Bronchial epithelial cell (primary cell): Measurements from ENCODE around the gene PARP8. TPM values are rescaled to one million over a fixed set of nuclear protein-coding genes. Genes with fewer than 3 reads are reported as not detected.
A peak's percentile ranks its signal among the peaks of the same experiment; 100 is the strongest.

Experiments used
- DNase-seq: peaks from one replicate; pipeline ENCODE4 v3.0.0-alpha.2; 2010; ENCODE audit warnings: low read depth
- FAIRE-seq: peaks from 2 replicates; lab custom pipeline; 2011; peaks lifted over from hg19 to GRCh38; lab: Jason Lieb, UNC
- H3K27me3 ChIP-seq: 2 replicates; pipeline ENCODE4 v1.5.1; 2011; ENCODE audit warnings: low read length; ENCODE audit not compliant: control insufficient read depth, insufficient read depth
- H3K36me3 ChIP-seq: 2 replicates; pipeline ENCODE4 v1.5.1; 2011; ENCODE audit warnings: low read length; ENCODE audit not compliant: control insufficient read depth, insufficient read depth
- H3K4me3 ChIP-seq: 2 replicates; pipeline ENCODE4 v1.5.1; 2011; ENCODE audit warnings: mild to moderate bottlenecking, low read depth, low read length, control low read depth
- total RNA-seq: library from RNA; depleted of rRNA; stranded (reverse); fragments of >200 nt; gene quantifications from 2 replicates; pipeline ENCODE4 v1.2.1, GENCODE V29; 2014
- TF ChIP-seq, protein P1 (sequence below): IDR thresholded peaks from 2 replicates; pipeline ENCODE4 v1.5.1; 2011; ENCODE audit warnings: mild to moderate bottlenecking, moderate library complexity, low read length, control low read depth, inconsistent platforms; ENCODE audit not compliant: insufficient read depth, severe bottlenecking

Gene PARP8
- total RNA-seq, 1 donor from 2014 or later, result 14.5 TPM

GRCh38 chr5:50697739-50698138 is 31.3 kb downstream of the PARP8 start:
- FAIRE-seq (no peak), DNase-seq (no peak)
- Histone ChIP-seq H3K36me3 (no peaks in the 10 kb centered on the region), H3K27me3 (no peaks in the 10 kb centered on the region), H3K4me3 (no peak overlapping the region)
- TF ChIP-seq, protein P1, sequence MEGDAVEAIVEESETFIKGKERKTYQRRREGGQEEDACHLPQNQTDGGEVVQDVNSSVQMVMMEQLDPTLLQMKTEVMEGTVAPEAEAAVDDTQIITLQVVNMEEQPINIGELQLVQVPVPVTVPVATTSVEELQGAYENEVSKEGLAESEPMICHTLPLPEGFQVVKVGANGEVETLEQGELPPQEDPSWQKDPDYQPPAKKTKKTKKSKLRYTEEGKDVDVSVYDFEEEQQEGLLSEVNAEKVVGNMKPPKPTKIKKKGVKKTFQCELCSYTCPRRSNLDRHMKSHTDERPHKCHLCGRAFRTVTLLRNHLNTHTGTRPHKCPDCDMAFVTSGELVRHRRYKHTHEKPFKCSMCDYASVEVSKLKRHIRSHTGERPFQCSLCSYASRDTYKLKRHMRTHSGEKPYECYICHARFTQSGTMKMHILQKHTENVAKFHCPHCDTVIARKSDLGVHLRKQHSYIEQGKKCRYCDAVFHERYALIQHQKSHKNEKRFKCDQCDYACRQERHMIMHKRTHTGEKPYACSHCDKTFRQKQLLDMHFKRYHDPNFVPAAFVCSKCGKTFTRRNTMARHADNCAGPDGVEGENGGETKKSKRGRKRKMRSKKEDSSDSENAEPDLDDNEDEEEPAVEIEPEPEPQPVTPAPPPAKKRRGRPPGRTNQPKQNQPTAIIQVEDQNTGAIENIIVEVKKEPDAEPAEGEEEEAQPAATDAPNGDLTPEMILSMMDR, result no peak

- H3K4me3 ChIP-seq, result no peak overlapping the region
- no peaks in the 10 kb centered on the region for H3K36me3 ChIP-seq
- no peaks in the 10 kb centered on the region for H3K27me3 ChIP-seq
- DNase-seq (peak; percentile 56), FAIRE-seq (no peak)
- TF ChIP-seq, protein P1, result no peak
Observed at GRCh38 chr5:50699737-50700136, 33.3 kb downstream of the PARP8 start.

- DNase-seq, result no peak
- TF ChIP-seq, protein P1, result no peak
- Histone ChIP-seq H3K27me3 (no peaks in the 10 kb centered on the region), H3K36me3 (no peaks in the 10 kb centered on the region), H3K4me3 (no peak overlapping the region)
- no peak for FAIRE-seq
Observed at GRCh38 chr5:50700706-50701105, 34.3 kb downstream of the PARP8 start.

- DNase-seq, result no peak
- TF ChIP-seq, protein P1, result no peak
- Histone ChIP-seq H3K36me3 (no peaks in the 10 kb centered on the region), H3K27me3 (no peaks in the 10 kb centered on the region), H3K4me3 (no peak overlapping the region)
- FAIRE-seq, result no peak
Observed at GRCh38 chr5:50702615-50703366, 36.4 kb downstream of the PARP8 start.

DNA sequence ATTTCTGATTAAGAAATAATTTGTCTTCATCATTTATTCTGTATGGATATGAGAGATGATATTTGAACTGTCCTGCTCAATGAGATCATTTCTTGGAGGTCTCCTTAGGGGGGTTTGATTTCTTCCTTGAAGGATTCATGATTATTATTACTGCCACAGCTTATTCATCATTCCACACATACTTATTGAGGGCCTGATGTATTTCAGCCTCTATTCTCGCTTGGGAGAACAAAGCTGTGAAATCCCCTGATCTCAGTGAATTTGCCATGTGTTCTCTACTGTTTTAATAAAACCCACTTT is 36.9 kb downstream of the PARP8 start:
- Histone ChIP-seq H3K36me3 (no peaks in the 10 kb centered on the region), H3K4me3 (no peak overlapping the region), H3K27me3 (no peaks in the 10 kb centered on the region)
- TF ChIP-seq, protein P1, result no peak
- no peak for FAIRE-seq
- no peak for DNase-seq

DNA sequence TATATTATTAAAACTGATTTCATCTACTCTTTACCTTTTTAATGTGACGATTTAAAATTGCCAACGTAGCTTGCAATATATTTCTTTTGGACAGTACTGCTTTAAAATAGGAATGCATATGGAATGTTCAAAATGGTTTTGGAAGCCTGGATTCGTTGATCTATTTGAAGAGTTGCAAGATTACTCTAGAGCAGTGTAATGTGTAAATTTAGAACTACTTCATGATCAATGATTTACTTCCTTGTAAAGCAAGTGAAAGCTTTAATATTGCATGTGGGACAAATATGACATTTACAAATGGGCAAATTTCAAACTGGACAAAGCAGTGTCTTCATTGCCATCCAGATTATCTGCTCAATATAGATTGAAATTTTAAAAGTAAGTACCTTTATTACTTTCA is 38.3 kb downstream of the PARP8 start:
- FAIRE-seq, result no peak
- Histone ChIP-seq H3K4me3 (no peak overlapping the region), H3K27me3 (no peaks in the 10 kb centered on the region), H3K36me3 (no peaks in the 10 kb centered on the region)
- DNase-seq, result no peak
- TF ChIP-seq, protein P1, result no peak
